Fibroblast of lung (primary cell): ENCODE results near the gene KYAT1. TPM values are rescaled to one million over a fixed set of nuclear protein-coding genes. Genes with fewer than 3 reads are reported as not detected.

Source experiments
- DNase-seq, 2 donors: peaks; one replicate each; pipeline versions ENCODE4 v3.0.0 to v3.0.0-alpha.2; 2010; ENCODE audit warnings: low read depth in 2 of 2
- H2AFZ ChIP-seq: 2 replicates; pipeline ENCODE4 v1.5.1; 2012; ENCODE audit warnings: low read length, control low read depth, inconsistent platforms
- H3K27ac ChIP-seq: 2 replicates; pipeline ENCODE4 v1.5.1; 2011; ENCODE audit warnings: low read length, control low read depth; ENCODE audit not compliant: insufficient read depth
- H3K27me3 ChIP-seq: 2 replicates; pipeline ENCODE4 v1.5.1; 2011; ENCODE audit warnings: mild to moderate bottlenecking, low read length; ENCODE audit not compliant: control insufficient read depth, insufficient read depth
- H3K36me3 ChIP-seq: 2 replicates; pipeline ENCODE4 v1.5.1; 2011; ENCODE audit warnings: low read length; ENCODE audit not compliant: control insufficient read depth, insufficient read depth
- H3K4me1 ChIP-seq: 2 replicates; pipeline ENCODE4 v1.5.1; 2011; ENCODE audit warnings: low read length; ENCODE audit not compliant: control insufficient read depth, insufficient read depth; ENCODE audit errors: extremely low read depth
- H3K4me2 ChIP-seq: 2 replicates; pipeline ENCODE4 v1.5.1; 2011; ENCODE audit warnings: low read length, control low read depth; ENCODE audit not compliant: insufficient read depth; ENCODE audit errors: extremely low read depth
- H3K4me3 ChIP-seq, 4 experiments: fragments of 200-600 bp in 1 of 4; sonication (generic) in 1 of 4; replicated peaks in 1 of 4; 2 replicates each; pipeline ENCODE4 v1.5.1; 2011 to 2016; ENCODE audit warnings: low read length in 4 of 4, low read depth in 3 of 4, mild to moderate bottlenecking in 3 of 4, control low read depth in 2 of 4, inconsistent platforms in 1 of 4, mixed read lengths in 1 of 4; ENCODE audit not compliant: insufficient read depth in 1 of 4; ENCODE audit errors: control extremely low read depth in 1 of 4
- H3K79me2 ChIP-seq: 2 replicates; pipeline ENCODE4 v1.5.1; 2012; ENCODE audit warnings: mild to moderate bottlenecking, low read length, inconsistent platforms; ENCODE audit not compliant: control insufficient read depth, insufficient read depth
- H3K9ac ChIP-seq: 2 replicates; pipeline ENCODE4 v1.5.1; 2011; ENCODE audit warnings: mild to moderate bottlenecking, low read length, control low read depth; ENCODE audit not compliant: insufficient read depth
- H3K9me3 ChIP-seq: 2 replicates; pipeline ENCODE4 v1.5.1; 2012; ENCODE audit warnings: low read depth, low read length; ENCODE audit not compliant: control insufficient read depth, insufficient read depth
- H4K20me1 ChIP-seq: 2 replicates; pipeline ENCODE4 v1.5.1; 2011; ENCODE audit warnings: low read length; ENCODE audit not compliant: control insufficient read depth, insufficient read depth; ENCODE audit errors: extremely low read depth
- EZH2 ChIP-seq: IDR thresholded peaks from 2 replicates; pipeline ENCODE4 v1.5.1; 2012; ENCODE audit warnings: low read length, control low read depth, mild to moderate bottlenecking; ENCODE audit errors: missing control alignments
- polyA plus RNA-seq, 2 donors: library from polyadenylated mRNA; depleted of rRNA in 1 of 2; stranded (reverse) in 1 of 2; unstranded in 1 of 2; fragments of >200 nt; gene quantifications; 2 replicates each; pipeline ENCODE4 v1.2.1, GENCODE V29; 2011 to 2012; ENCODE audit warnings: missing spikeins in 1 of 2
- total RNA-seq: library from RNA; depleted of rRNA; stranded (reverse); fragments of >200 nt; gene quantifications from 2 replicates; pipeline ENCODE4 v1.2.1, GENCODE V29; 2014
- TF ChIP-seq, protein P1 (sequence below), 2 donors: IDR thresholded peaks in 1 of 2; conservative IDR thresholded peaks in 1 of 2; 1 replicate in 1 of 2; 2 replicates in 1 of 2; pipeline ENCODE4 v1.5.1; 2011 to 2012; ENCODE audit warnings: low read length in 2 of 2, control low read depth in 1 of 2, inconsistent platforms in 1 of 2, low read depth in 1 of 2, mild to moderate bottlenecking in 1 of 2

Gene KYAT1
- total and polyA plus RNA-seq, 2 donors (not counting 1 experiment from before 2014, with no cell fraction given): 4.7 to 12.4 TPM

DNA sequence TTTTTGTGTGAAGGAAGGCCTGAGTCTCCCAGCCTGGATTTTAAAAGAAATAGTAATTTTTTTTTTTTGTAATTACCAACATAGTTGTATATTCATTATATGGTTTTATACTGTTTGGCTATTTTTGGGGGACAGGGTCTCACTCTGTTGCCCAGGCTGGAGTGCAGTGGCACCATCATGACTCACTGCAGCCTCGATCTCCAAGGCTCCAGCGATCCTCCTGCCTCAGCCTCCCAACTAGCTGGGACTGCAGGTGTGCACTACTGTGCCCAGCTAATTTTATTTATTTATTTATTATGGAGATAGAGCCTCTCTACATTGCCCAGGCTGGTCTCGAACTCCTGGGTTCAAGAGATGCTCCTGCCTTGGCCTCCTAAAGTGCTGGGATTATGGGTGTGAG lies 5.3 kb upstream of the KYAT1 start:
- peaks cover 9% of the 10 kb centered on the region for H3K4me1 ChIP-seq
- H3K4me2 ChIP-seq: no peak overlapping the region
- H3K27ac ChIP-seq: no peak overlapping the region

DNA sequence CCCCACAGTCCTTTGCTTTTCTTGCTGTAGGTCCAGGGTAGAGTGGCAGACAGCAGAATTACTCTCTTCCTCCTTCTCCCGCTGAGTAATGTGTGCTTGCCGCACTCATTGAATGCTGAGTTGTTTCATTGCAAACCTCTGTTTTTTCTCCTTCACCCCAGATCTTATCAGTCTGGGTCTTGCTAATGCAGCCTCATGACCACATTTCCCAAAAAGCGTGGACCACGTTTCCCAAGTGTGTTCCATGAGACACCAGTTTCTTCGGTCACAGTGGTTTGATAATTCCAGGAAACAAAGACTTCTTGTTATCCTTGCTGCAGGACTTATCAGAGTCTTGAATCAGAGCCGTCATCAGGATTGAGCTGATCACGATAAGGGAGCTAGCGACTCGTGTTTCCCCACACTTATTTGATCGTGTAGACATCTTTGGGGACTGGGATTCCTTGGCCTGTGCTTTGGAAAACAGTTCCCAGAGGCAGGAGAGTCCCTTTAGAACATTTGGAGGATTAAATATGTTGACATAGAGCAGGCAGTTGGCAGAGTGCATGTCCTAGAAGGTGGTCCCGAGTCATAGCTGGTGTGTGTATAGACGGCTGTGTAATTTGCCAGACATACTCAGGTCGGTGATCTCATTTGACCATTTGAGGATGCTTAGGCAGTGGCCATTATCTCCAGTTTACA lies 4.6 kb upstream of the KYAT1 start:
- DNase-seq: peak in 1 of 2 donors; percentile 92
- Histone ChIP-seq H3K27me3 (no peaks in the 10 kb centered on the region), H3K9ac (no peak overlapping the region), H3K27ac (no peak overlapping the region), H3K36me3 (peaks cover 23% of the 10 kb centered on the region), H4K20me1 (no peaks in the 10 kb centered on the region), H3K9me3 (no peaks in the 10 kb centered on the region), H2AFZ (no peak overlapping the region), H3K4me3 (no peak overlapping the region), H3K4me1 (peaks cover 6% of the 10 kb centered on the region), H3K79me2 (peaks cover 77% of the 10 kb centered on the region), H3K4me2 (no peak overlapping the region)
- TF ChIP-seq EZH2: no peak

More for the DNA sequence above, 5.3 kb upstream of the KYAT1 start:
- Histone ChIP-seq H3K4me3 (no peak overlapping the region), H3K9me3 (no peaks in the 10 kb centered on the region), H3K27me3 (no peaks in the 10 kb centered on the region), H3K36me3 (peaks cover 25% of the 10 kb centered on the region), H4K20me1 (no peaks in the 10 kb centered on the region), H3K9ac (no peak overlapping the region), H3K79me2 (peaks cover 84% of the 10 kb centered on the region), H2AFZ (no peak overlapping the region)
- no peak for DNase-seq
- TF ChIP-seq, protein P1, sequence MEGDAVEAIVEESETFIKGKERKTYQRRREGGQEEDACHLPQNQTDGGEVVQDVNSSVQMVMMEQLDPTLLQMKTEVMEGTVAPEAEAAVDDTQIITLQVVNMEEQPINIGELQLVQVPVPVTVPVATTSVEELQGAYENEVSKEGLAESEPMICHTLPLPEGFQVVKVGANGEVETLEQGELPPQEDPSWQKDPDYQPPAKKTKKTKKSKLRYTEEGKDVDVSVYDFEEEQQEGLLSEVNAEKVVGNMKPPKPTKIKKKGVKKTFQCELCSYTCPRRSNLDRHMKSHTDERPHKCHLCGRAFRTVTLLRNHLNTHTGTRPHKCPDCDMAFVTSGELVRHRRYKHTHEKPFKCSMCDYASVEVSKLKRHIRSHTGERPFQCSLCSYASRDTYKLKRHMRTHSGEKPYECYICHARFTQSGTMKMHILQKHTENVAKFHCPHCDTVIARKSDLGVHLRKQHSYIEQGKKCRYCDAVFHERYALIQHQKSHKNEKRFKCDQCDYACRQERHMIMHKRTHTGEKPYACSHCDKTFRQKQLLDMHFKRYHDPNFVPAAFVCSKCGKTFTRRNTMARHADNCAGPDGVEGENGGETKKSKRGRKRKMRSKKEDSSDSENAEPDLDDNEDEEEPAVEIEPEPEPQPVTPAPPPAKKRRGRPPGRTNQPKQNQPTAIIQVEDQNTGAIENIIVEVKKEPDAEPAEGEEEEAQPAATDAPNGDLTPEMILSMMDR (conservative IDR thresholded peaks at IDR 0.05 in 1 of 2, IDR thresholded peaks at IDR 0.05 in 1 of 2; ENCODE audit: low read depth in 1 of 2, low read length in 2 of 2): no peak
- no peak for TF ChIP-seq EZH2

DNA sequence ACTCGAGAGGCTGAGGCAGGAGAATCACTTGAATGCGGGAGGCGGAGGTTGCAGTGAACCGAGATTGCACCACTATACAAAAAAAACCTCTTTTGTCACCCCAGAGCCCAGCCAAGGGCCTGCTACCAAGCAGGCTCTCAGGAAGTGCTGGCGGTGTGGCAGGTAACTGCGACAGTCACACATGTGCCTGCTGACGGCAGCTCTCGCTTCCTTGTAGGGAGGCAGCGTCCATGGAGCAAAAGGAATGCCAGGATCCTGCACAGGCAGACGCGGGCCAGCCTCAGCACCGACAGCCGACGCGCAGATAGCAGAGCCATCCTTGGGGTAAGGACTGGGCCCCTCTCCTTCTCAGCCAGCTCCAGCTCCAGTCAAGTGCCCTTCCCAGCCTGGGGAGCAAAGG lies 4.0 kb upstream of the KYAT1 start:
- H2AFZ ChIP-seq: no peak overlapping the region
- H3K27ac ChIP-seq: no peak overlapping the region
- no peak for DNase-seq
- peaks cover 75% of the 10 kb centered on the region for H3K79me2 ChIP-seq
- H3K9ac ChIP-seq: no peak overlapping the region
- H4K20me1 ChIP-seq: no peaks in the 10 kb centered on the region
- no peaks in the 10 kb centered on the region for H3K27me3 ChIP-seq
- H3K4me1 ChIP-seq: peaks cover 6% of the 10 kb centered on the region
- TF ChIP-seq EZH2: no peak
- TF ChIP-seq, protein P1 (conservative IDR thresholded peaks at IDR 0.05 in 1 of 2, IDR thresholded peaks at IDR 0.05 in 1 of 2; ENCODE audit: low read depth in 1 of 2, low read length in 2 of 2): no peak
- H3K9me3 ChIP-seq: no peaks in the 10 kb centered on the region
- peaks cover 23% of the 10 kb centered on the region for H3K36me3 ChIP-seq
- H3K4me3 ChIP-seq: no peak overlapping the region
- H3K4me2 ChIP-seq: no peak overlapping the region
